Activated CD4-positive, alpha-beta T cell treated with anti-CD3 and anti-CD28 coated beads for 48 hours (primary cell): ENCODE data around the gene TNNT2.
A peak's percentile ranks its signal among the peaks of the same experiment; 100 is the strongest.

Experiments
- DNase-seq: peaks from one replicate; pipeline ENCODE4 v3.0.0-alpha.2; 2020

The TNNT2 gene

GRCh38 chr1:201377611-201378092 lies at the start of gene TNNT2:
TNNT2 (minus strand) TSS chr1:201377680; CDS start chr1:201373254, 4,426 bp downstream.
- DNase-seq = no peak

DNA sequence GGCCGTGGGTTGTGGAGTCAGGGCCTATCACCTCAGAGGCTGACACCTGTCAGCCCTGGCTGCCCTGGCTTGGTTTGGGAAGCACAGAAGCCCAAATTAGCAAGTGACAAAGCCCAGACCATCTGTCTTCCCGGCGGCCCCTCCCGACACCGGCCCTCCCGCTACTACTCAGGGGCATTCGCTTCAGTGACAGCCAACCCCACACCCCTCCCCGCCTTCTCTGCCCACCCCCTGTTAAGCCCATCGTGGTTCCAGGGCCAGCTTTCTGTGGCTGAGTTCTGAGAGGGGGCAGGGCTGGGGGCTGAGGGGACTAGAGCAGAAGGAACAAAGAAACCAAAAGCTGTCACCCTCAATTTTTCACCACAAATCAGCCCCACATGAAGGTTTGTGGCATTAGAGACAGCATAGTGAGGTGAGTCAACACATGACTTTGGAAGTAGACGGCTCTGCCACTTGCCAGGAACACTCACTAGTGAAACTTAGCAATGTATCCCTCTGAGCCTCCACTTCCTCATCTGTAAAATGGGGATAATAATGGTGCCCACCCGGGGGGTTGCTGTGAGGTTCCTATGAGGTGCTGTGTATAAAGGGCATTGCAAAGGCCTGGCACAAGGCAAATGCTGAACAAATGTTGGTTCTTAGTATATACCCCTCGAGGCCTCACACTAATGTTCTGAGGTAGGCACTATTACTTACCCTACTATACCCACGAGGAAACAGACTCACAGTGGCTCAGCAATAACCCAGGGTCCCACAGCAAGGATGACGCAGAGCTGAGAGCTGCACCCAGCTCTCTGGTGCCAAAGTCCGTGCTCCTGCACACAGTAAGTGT lies 49.2 kb upstream of the TNNT2 start:
- no peak for DNase-seq

GRCh38 chr1:201424146-201424545 lies 46.7 kb upstream of the TNNT2 start:
- no peak for DNase-seq

DNA sequence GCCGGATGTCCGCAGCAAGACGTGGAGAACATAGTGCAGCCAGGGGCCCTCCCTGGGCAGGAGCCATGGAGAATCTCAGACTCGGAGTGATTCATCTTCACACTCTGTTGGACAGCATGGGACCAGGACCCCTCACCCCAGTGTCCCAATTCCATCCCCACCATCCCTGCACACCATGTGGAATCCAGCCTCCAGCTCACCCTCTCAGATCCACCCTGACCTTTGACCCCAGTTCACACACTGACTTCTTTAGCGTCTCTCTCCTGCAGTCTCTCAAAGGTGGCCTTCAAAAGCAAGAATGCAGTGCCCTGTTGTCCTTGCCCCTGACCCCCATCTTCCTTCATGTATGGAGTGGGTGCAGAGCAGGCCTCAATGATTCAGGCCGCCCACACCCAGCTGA lies 46.2 kb upstream of the TNNT2 start:
- DNase-seq = no peak

DNA sequence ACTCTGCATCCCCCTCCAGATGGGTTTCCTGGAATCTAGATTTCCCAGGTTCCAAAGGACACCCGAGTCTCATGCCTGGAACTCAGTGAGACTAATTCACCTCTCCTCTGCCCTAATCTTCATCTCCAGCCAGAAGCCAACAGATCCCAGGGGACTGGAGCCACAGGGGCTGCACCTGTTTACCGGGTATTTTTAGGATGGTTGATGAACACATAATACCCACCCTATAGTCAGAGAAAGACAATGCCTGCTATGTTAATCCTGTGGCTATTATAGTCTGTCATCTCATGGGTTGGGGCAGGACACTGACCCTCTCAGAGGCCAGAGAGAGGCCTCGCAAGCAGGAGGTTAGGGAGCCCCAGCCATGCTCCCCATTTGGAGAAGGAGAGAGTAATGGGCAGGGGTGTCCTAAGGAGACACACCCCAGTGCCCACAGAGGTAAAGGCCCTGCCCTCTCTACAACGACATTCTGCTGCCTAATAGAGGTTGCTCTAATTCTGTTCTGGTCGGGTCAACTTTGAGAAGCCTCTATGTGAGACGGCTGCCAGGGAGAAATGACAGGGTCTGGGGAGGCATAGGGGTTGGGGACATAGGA lies 45.1 kb upstream of the TNNT2 start:
- DNase-seq = no peak

DNA sequence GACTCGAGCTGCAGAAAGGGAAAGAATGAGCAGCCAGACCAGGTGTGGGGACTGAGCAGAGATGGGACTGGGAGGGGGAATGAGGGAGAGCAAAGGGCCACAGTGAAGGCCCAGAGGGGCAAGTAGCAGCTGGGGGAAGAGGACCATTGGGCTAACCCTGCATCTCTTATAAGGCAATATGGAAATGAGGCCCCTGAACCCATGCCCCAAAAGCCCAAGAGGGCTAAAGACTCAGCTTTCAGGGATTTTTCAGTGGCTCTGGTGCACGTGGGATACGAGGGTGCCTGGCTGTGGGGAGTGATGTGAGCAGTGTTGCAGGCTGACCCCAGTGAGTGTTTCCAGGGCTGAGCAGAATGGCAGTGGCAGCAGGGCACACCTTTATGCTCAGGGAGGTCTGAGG lies 44.5 kb upstream of the TNNT2 start:
- DNase-seq = no peak

GRCh38 chr1:201421041-201421440 lies 43.6 kb upstream of the TNNT2 start:
- no peak for DNase-seq

DNA sequence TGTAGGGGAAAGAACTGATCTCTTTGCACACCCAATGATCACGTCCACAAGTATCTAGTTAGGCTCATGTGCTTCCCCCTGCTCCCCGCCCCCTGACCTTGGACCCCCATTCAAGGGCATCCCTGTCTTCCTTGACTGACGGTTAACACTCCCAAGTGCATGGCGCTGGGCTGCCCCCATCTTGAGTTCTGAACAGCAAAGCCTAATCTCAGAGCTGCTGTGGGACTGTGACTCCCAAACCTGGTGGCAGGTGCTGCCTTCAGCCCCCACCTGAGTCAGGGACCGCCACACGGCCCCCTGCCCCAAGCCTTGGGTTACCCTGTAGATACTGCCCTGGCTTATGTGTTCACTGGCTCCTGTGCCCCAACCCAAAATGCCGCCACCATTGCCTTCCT lies 43.1 kb upstream of the TNNT2 start:
- no peak for DNase-seq

- no peak for DNase-seq
These were observed 42.5 kb upstream of the TNNT2 start for GRCh38 chr1:201419746-201420607.

- no peak for DNase-seq
These were observed 41.8 kb upstream of the TNNT2 start for GRCh38 chr1:201419256-201419655.

GRCh38 chr1:201418461-201418860 lies 41.0 kb upstream of the TNNT2 start:
- DNase-seq = no peak

GRCh38 chr1:201414051-201414738 lies 36.7 kb upstream of the TNNT2 start:
- DNase-seq = no peak

- DNase-seq = no peak
These were observed 33.8 kb upstream of the TNNT2 start for GRCh38 chr1:201411292-201411691.

GRCh38 chr1:201409440-201409839 lies 32.0 kb upstream of the TNNT2 start:
- DNase-seq = no peak

DNA sequence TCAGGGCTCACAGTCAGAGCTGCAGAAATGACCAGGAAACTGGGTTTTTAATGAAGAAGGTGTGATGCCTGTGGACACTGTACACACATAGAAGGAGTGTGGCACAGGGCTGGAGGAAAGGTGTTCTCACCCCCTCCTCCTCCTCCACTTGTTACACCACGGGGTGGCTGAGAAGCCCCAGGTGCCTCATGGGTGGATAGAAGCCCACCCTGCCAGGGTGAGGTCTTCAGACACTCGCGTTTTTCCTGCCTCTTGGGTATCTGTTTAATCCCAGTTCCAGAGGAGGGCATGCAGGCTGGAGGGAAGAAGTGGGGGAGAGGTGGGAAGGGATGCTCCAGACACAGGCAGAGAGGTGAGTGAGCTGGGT lies 31.3 kb upstream of the TNNT2 start:
- no peak for DNase-seq

- peak; percentile 87 for DNase-seq
These were observed 30.8 kb upstream of the TNNT2 start for GRCh38 chr1:201408176-201408833.

DNA sequence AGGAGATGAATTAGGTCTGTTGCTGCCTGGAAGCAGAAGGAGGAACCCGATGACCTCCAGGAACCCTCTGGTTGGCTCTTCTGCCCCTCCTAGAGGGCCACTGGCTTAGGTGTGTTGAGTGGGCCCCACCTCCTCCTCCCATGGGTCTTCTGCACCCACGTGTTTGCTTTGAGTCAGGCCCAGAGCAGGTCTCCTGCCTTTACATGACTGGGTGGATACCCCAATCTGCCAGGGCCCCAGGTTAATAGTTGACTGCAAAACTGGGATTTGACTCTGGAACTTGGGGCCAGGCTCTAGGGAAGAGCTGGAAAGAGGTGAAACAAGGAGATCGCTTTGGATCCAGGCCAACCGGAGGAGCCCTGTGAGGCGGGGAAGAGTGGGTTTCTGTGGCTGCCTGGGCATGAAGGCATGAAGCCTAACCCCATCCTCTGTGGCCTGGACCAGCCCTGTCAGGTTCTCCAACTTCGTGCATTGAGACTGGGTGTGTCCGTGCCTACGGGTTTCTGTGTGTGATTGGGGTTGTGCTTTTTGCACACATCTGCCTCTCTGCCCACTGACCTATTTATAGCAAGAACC lies 29.4 kb upstream of the TNNT2 start:
- no peak for DNase-seq

DNA sequence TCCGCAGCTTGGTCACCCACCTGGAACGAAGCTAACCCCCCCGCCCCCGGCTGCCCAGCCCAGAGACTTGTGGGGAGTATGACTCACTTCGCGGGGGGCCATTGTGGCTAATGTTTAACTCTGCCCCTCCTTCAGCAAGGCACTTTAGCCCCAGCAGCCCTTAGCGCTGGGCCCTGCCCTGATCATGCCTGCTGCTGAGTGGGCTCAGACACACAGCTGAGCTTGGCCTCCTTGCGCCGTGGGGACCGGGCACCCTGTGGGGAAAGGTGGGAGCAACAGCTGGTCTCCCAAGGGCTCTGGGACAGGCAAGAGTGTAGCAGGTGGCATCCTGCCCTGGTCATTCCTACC lies 28.0 kb upstream of the TNNT2 start:
- DNase-seq = no peak

- DNase-seq = no peak
These were observed 27.4 kb upstream of the TNNT2 start for GRCh38 chr1:201404722-201405483.

GRCh38 chr1:201404055-201404454 lies 26.6 kb upstream of the TNNT2 start:
- no peak for DNase-seq

GRCh38 chr1:201403359-201403758 lies 25.9 kb upstream of the TNNT2 start:
- no peak for DNase-seq
